Astrocyte of the spinal cord (primary cell): Measurements from ENCODE around the gene BAIAP2.

ENCODE experiments used
- DNase-seq: peaks from one replicate; pipeline ENCODE4 v3.0.0; 2011; ENCODE audit warnings: low read depth, low spot score
- H3K4me3 ChIP-seq: 2 replicates; pipeline ENCODE4 v1.5.1; 2011; ENCODE audit warnings: low read depth, mild to moderate bottlenecking, low read length, moderate library complexity
- in situ Hi-C: cut with HindIII; loops from 2 replicates; pipeline ENCODE4 v1.10.0; 2017; ENCODE audit warnings: low sequenced_read_pairs
- TF ChIP-seq, protein P1 (sequence below): IDR thresholded peaks from 2 replicates; pipeline ENCODE4 v1.5.1; 2012; ENCODE audit warnings: low read depth, mild to moderate bottlenecking, low read length, inconsistent platforms

BAIAP2 gene, protein sequence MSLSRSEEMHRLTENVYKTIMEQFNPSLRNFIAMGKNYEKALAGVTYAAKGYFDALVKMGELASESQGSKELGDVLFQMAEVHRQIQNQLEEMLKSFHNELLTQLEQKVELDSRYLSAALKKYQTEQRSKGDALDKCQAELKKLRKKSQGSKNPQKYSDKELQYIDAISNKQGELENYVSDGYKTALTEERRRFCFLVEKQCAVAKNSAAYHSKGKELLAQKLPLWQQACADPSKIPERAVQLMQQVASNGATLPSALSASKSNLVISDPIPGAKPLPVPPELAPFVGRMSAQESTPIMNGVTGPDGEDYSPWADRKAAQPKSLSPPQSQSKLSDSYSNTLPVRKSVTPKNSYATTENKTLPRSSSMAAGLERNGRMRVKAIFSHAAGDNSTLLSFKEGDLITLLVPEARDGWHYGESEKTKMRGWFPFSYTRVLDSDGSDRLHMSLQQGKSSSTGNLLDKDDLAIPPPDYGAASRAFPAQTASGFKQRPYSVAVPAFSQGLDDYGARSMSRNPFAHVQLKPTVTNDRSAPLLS

DNA sequence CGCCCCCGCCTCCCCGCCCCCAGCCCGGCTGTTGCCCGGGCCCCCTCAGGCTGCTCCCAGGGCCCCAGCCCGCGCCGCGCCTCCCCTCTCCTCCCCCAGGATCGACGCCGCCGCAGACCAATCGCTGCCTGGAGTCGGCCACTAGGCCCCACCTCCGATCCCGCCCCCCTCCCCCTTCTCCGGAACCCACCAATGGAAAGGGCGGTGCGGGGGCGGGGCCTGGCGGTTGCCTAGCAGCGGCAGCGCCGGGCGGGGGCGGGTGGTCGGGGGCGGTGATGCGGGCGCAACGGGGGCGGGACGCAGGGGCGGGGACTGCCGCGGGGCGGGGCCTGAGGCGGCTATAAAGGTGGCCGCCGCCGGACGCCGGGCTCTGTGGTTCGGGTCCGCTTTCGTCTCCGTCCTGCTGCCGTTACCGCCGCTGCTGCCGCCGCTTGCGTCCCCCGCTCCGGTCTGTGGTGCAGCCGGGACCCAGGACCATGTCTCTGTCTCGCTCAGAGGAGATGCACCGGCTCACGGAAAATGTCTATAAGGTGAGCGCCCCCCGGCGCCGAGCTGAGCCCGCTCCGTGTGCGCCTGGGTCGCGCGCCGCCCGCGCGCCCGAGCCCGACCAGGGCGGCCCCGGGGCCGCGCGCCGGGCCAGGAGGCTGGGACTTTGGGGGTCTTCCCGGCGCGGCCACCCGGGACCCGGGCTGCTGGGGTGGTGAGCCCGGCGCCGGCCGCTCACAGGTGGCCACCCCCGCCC is at the start of gene BAIAP2:
TSS of gene BAIAP2 (plus strand) at position 373 of the 742 bp plus-strand sequence. CDS start at position 477, 104 bp downstream.
- peak within 1 kb of the TSS; percentile 62 for H3K4me3 ChIP-seq
- TF ChIP-seq, protein P1, sequence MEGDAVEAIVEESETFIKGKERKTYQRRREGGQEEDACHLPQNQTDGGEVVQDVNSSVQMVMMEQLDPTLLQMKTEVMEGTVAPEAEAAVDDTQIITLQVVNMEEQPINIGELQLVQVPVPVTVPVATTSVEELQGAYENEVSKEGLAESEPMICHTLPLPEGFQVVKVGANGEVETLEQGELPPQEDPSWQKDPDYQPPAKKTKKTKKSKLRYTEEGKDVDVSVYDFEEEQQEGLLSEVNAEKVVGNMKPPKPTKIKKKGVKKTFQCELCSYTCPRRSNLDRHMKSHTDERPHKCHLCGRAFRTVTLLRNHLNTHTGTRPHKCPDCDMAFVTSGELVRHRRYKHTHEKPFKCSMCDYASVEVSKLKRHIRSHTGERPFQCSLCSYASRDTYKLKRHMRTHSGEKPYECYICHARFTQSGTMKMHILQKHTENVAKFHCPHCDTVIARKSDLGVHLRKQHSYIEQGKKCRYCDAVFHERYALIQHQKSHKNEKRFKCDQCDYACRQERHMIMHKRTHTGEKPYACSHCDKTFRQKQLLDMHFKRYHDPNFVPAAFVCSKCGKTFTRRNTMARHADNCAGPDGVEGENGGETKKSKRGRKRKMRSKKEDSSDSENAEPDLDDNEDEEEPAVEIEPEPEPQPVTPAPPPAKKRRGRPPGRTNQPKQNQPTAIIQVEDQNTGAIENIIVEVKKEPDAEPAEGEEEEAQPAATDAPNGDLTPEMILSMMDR, result no peak
- in situ Hi-C loops, result no loop called here
- peak; percentile 93 for DNase-seq

DNA sequence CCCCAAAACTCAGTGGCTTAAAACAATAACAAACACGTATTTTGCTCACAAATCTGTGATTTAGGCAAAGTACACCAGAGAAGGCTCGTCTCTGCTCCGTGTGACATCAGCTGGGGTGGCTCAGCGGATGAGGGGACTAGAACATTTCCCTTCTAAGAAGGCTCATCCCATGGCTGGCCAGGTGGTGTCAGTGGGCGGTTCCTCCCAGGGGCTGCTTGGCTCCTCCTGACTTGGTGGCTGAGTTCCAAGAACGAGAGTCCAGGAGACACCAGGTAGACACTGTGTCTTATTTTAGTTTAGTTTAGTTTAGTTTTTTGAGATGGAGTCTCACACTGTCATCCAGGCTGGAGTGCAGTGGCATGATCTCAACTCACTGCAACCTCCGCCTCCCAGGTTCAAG is 48.9 kb upstream of the BAIAP2 start:
- in situ Hi-C loops, result no loop called here
- DNase-seq, result no peak
- H3K4me3 ChIP-seq, result no peak overlapping the region
- TF ChIP-seq, protein P1, result no peak

DNA sequence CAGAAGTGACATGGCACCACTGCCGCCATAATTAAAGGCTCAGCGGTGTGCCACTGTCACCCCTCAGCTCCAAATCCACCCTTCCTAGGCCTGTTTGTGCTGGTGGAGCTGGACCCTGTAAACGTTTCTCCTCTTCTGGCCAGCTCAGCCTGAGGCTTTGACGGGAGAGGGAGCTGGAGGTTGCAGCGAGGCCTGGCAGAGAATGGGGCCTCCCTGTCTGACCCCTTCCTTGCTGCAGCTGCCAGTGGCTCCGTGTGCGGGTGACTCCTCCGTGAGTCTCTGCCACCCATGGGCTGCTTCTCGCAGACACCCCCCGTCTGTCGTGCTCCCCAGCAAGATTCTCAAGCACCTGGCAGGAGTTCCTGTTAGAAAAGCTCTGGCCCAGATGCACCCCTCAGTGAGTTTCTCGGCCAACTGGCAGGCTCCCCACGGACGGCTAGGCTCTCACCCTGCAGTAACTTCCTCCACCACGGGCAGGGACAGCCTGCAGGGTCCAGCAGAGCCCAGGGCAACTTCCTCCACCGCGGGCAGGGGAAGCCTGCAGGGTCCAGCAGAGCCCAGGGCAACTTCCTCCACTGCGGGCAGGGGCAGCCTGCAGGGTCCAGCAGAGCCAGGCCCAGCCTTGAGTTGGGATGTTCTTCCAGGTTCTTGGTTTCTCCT is 48.0 kb upstream of the BAIAP2 start:
- no peak for DNase-seq
- TF ChIP-seq, protein P1, result no peak
- in situ Hi-C loops, result no loop called here
- H3K4me3 ChIP-seq, result no peak overlapping the region

DNA sequence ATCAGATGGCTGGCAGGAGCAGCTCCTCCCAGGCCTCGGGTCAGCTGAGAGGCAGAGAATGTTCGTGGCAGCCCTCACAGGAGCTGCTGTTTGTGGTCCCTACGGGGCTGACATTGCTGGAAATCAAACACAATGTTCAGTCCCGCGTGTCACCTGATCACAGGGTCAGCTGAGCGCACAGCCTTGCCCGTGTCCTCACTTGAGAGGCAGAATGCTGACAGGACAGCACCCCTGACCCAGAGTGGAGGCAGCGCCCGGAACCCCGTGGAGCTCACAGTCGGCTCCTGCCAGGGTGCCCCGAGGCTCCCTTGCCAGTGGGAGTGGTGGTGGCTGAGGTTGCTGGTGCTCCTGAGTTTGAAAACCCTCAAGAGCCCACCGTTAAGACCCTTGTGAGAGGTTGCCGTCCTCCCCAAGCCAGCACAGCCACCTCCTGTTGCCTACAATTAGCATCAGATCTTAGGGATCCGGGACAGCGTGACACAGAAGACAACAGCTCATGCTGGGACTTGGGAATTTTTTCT is 47.0 kb upstream of the BAIAP2 start:
- in situ Hi-C loops, result no loop called here
- TF ChIP-seq, protein P1, result no peak
- no peak for DNase-seq
- no peak overlapping the region for H3K4me3 ChIP-seq

DNA sequence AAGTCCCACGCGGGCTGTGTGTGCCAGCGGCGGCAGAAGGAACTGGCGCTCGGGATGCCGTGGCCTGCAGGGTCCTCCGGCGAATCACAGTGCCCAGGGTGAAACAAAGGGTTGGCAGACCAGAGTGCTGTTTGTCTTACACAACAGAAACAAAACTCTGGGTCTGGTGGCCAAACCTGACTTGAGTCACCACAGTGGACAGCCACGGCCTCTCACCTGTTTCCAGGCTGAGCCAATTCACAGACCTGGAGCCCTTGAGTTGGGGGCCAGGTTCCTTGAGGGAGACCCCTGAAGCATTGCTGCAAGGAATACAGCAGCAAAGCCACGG is 45.4 kb upstream of the BAIAP2 start:
- no peak for DNase-seq
- in situ Hi-C loops, result no loop called here
- TF ChIP-seq, protein P1, result no peak
- no peak overlapping the region for H3K4me3 ChIP-seq
